Activated naive CD8-positive, alpha-beta T cell treated with anti-CD3 and anti-CD28 coated beads for 36 hours (primary cell): ENCODE data around the gene DNAJC22. TPM values are rescaled to one million over a fixed set of nuclear protein-coding genes. Genes with fewer than 3 reads are reported as not detected.
A peak's percentile ranks its signal among the peaks of the same experiment; 100 is the strongest.
"Not testable (repeated sequence)": the region's sequence is repeated elsewhere in the genome, so short reads cannot be mapped to it uniquely, and the experiment has no call there.

Experiments
- DNase-seq: peaks from one replicate; pipeline ENCODE4 v3.0.0; 2021
- H3K27ac Mint-ChIP-seq: one replicate; pipeline ENCODE4 v1.8.0; 2022; ENCODE audit warnings: mild to moderate bottlenecking, moderate library complexity, mixed read lengths
- H3K27me3 Mint-ChIP-seq: one replicate; pipeline ENCODE4 v1.8.0; 2022; ENCODE audit warnings: mild to moderate bottlenecking, mixed read lengths
- H3K36me3 Mint-ChIP-seq: one replicate; pipeline ENCODE4 v1.8.0; 2021; ENCODE audit warnings: mild to moderate bottlenecking, mixed read lengths
- H3K4me1 Mint-ChIP-seq: one replicate; pipeline ENCODE4 v1.8.0; 2021; ENCODE audit warnings: mixed read lengths
- H3K4me3 Mint-ChIP-seq: one replicate; pipeline ENCODE4 v1.8.0; 2022; ENCODE audit warnings: mild to moderate bottlenecking, moderate library complexity, mixed read lengths
- H3K9me3 Mint-ChIP-seq: one replicate; pipeline ENCODE4 v1.8.0; 2022; ENCODE audit warnings: mixed read lengths
- total RNA-seq, 2 experiments: library from RNA; stranded (reverse); gene quantifications; one replicate each; pipeline ENCODE4 v1.2.3, GENCODE V29; 2021

The DNAJC22 gene
- not detected for total RNA-seq

- DNase-seq = peak; percentile 49
- Mint-ChIP-seq H3K9me3 (no peaks in the 10 kb centered on the region), H3K4me3 (peak within 1 kb of the TSS; percentile 70), H3K36me3 (no peaks in the 10 kb centered on the region), H3K27me3 (peaks cover 93% of the 10 kb centered on the region), H3K4me1 (peaks cover 34% of the 10 kb centered on the region), H3K27ac (no peak within 1 kb of the TSS)
Measured at GRCh38 chr12:49346659-49347310, at the start of gene DNAJC22. TSS of gene DNAJC22 (plus strand) at chr12:49346888. CDS start at chr12:49348873, 1,985 bp downstream.

- Mint-ChIP-seq H3K9me3 (no peaks in the 10 kb centered on the region), H3K27ac (no peak overlapping the region), H3K36me3 (no peaks in the 10 kb centered on the region), H3K4me1 (peaks cover 11% of the 10 kb centered on the region), H3K27me3 (peaks cover 72% of the 10 kb centered on the region), H3K4me3 (peak overlapping the region; percentile 30)
- DNase-seq = no peak
Measured at GRCh38 chr12:49297695-49298060, 49.0 kb upstream of the DNAJC22 start.

GRCh38 chr12:49298160-49298559 lies 48.5 kb upstream of the DNAJC22 start:
- no peaks in the 10 kb centered on the region for H3K36me3 Mint-ChIP-seq
- no peak for DNase-seq
- peaks cover 77% of the 10 kb centered on the region for H3K27me3 Mint-ChIP-seq
- H3K4me1 Mint-ChIP-seq = peaks cover 11% of the 10 kb centered on the region
- H3K4me3 Mint-ChIP-seq = no peak overlapping the region
- H3K27ac Mint-ChIP-seq = no peak overlapping the region
- no peaks in the 10 kb centered on the region for H3K9me3 Mint-ChIP-seq

- no peak overlapping the region for H3K27ac Mint-ChIP-seq
- peaks cover 7% of the 10 kb centered on the region for H3K4me1 Mint-ChIP-seq
- no peaks in the 10 kb centered on the region for H3K9me3 Mint-ChIP-seq
- no peak overlapping the region for H3K4me3 Mint-ChIP-seq
- no peaks in the 10 kb centered on the region for H3K36me3 Mint-ChIP-seq
- peaks cover 55% of the 10 kb centered on the region for H3K27me3 Mint-ChIP-seq
- no peak for DNase-seq
Measured at GRCh38 chr12:49301760-49302159, 44.9 kb upstream of the DNAJC22 start.

- no peaks in the 10 kb centered on the region for H3K9me3 Mint-ChIP-seq
- H3K4me1 Mint-ChIP-seq = peaks cover 4% of the 10 kb centered on the region
- H3K4me3 Mint-ChIP-seq = no peak overlapping the region
- H3K27ac Mint-ChIP-seq = no peak overlapping the region
- peaks cover 52% of the 10 kb centered on the region for H3K27me3 Mint-ChIP-seq
- DNase-seq = no peak
- no peaks in the 10 kb centered on the region for H3K36me3 Mint-ChIP-seq
Measured at GRCh38 chr12:49304161-49304560, 42.5 kb upstream of the DNAJC22 start.

- Mint-ChIP-seq H3K9me3 (no peaks in the 10 kb centered on the region), H3K4me1 (peaks cover 4% of the 10 kb centered on the region), H3K27ac (no peak overlapping the region), H3K4me3 (no peak overlapping the region), H3K27me3 (peaks cover 48% of the 10 kb centered on the region), H3K36me3 (no peaks in the 10 kb centered on the region)
- DNase-seq = no peak
Measured at GRCh38 chr12:49305762-49306510, 40.8 kb upstream of the DNAJC22 start.

GRCh38 chr12:49309386-49309785 lies 37.3 kb upstream of the DNAJC22 start:
- H3K9me3 Mint-ChIP-seq = no peaks in the 10 kb centered on the region
- H3K27me3 Mint-ChIP-seq = peaks cover 40% of the 10 kb centered on the region
- no peak overlapping the region for H3K27ac Mint-ChIP-seq
- no peak overlapping the region for H3K4me3 Mint-ChIP-seq
- no peak for DNase-seq
- H3K36me3 Mint-ChIP-seq = no peaks in the 10 kb centered on the region
- H3K4me1 Mint-ChIP-seq = no peaks in the 10 kb centered on the region

- H3K36me3 Mint-ChIP-seq, H3K27ac Mint-ChIP-seq, DNase-seq, H3K9me3 Mint-ChIP-seq, H3K4me1 Mint-ChIP-seq, H3K4me3 Mint-ChIP-seq: not testable (repeated sequence)
- H3K27me3 Mint-ChIP-seq = peaks cover 40% of the 10 kb centered on the region
Measured at GRCh38 chr12:49310451-49311000, 36.2 kb upstream of the DNAJC22 start.

GRCh38 chr12:49314811-49315210 lies 31.9 kb upstream of the DNAJC22 start:
- Mint-ChIP-seq H3K9me3 (no peaks in the 10 kb centered on the region), H3K27me3 (peaks cover 10% of the 10 kb centered on the region), H3K27ac (no peak overlapping the region), H3K4me1 (no peaks in the 10 kb centered on the region), H3K36me3 (no peaks in the 10 kb centered on the region), H3K4me3 (no peak overlapping the region)
- no peak for DNase-seq

GRCh38 chr12:49317118-49317517 lies 29.6 kb upstream of the DNAJC22 start:
- not testable (repeated sequence) for H3K4me1 Mint-ChIP-seq, H3K4me3 Mint-ChIP-seq, H3K9me3 Mint-ChIP-seq, DNase-seq, H3K27ac Mint-ChIP-seq, H3K27me3 Mint-ChIP-seq, H3K36me3 Mint-ChIP-seq

- not testable (repeated sequence) for H3K9me3 Mint-ChIP-seq, H3K4me3 Mint-ChIP-seq, H3K27ac Mint-ChIP-seq, H3K4me1 Mint-ChIP-seq, DNase-seq, H3K27me3 Mint-ChIP-seq
- peaks cover 11% of the 10 kb centered on the region for H3K36me3 Mint-ChIP-seq
Measured at GRCh38 chr12:49320411-49321103, 26.1 kb upstream of the DNAJC22 start.

- DNase-seq = no peak
- Mint-ChIP-seq H3K9me3 (no peaks in the 10 kb centered on the region), H3K27ac (peak overlapping the region; percentile 95), H3K36me3 (peaks cover 15% of the 10 kb centered on the region), H3K4me3 (peak overlapping the region; percentile 100), H3K4me1 (peaks cover 8% of the 10 kb centered on the region), H3K27me3 (no peaks in the 10 kb centered on the region)
Measured at GRCh38 chr12:49322367-49322707, 24.4 kb upstream of the DNAJC22 start.

- H3K4me1 Mint-ChIP-seq = peaks cover 8% of the 10 kb centered on the region
- peaks cover 18% of the 10 kb centered on the region for H3K36me3 Mint-ChIP-seq
- H3K9me3 Mint-ChIP-seq = no peaks in the 10 kb centered on the region
- DNase-seq = peak; percentile 97
- peak within 1 kb of the TSS; percentile 100 for H3K4me3 Mint-ChIP-seq
- H3K27ac Mint-ChIP-seq = peak within 1 kb of the TSS; percentile 95
- H3K27me3 Mint-ChIP-seq = no peaks in the 10 kb centered on the region
Measured at GRCh38 chr12:49322708-49323523, 23.8 kb upstream of the DNAJC22 start, which contains the start of gene TROAP. TSS of gene TROAP (plus strand) at chr12:49323255. CDS start at chr12:49323609, 354 bp downstream.

GRCh38 chr12:49323524-49324097 lies 23.1 kb upstream of the DNAJC22 start:
- H3K4me1 Mint-ChIP-seq = peaks cover 8% of the 10 kb centered on the region
- H3K4me3 Mint-ChIP-seq = peak overlapping the region; percentile 100

More at GRCh38 chr12:49323524-49324097, 23.1 kb upstream of the DNAJC22 start:
- peak overlapping the region; percentile 95 for H3K27ac Mint-ChIP-seq
- H3K36me3 Mint-ChIP-seq = peaks cover 18% of the 10 kb centered on the region
- DNase-seq = no peak
- no peaks in the 10 kb centered on the region for H3K9me3 Mint-ChIP-seq
- H3K27me3 Mint-ChIP-seq = no peaks in the 10 kb centered on the region
